ENCODE data around the gene TCF19.

Gene TCF19

DNA sequence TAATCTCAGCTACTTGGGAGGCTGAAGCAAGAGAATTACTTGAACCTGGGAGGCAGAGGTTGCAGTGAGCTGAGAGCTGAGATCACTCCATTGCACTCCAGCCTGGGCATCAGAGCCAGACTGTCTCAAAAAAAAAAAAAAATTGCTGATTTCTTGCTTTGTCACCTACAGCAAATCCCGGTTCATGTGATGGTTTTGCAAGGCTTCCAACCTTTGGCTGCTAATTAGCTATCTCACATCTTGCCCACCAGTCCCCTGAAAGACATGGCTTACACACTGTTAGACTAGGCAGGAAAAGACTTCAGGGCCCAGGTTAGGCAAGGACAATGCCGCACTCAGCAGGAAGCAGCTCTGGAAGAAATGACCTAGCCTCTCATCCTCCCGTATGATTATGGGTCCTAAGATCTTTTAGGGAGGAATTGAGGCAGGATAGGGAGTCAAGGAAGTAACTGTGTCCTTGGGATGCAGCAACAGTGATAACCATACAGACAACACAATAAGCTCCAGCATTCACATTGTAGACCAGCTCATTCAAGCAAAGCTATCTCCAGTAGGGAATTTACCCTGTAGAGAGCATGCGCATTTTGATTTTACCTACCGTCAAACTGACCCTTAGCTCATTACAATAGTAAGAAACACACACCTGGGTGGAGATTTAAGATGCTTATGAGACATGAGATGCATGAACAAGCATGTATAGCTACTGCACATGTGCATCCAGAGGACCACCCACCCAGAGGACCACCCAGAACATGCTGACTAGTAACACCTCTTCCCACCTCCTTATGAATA is 52.5 kb downstream of the TCF19 start:
- no peak for DNase-seq
